Germinal center (tissue), 1 donor: ENCODE measurements around the gene RENBP.

ENCODE experiments used
- DNase-seq: peaks from one replicate; pipeline ENCODE4 v3.0.0; 2012; ENCODE audit warnings: mixed read lengths, low spot score

The RENBP gene

DNA sequence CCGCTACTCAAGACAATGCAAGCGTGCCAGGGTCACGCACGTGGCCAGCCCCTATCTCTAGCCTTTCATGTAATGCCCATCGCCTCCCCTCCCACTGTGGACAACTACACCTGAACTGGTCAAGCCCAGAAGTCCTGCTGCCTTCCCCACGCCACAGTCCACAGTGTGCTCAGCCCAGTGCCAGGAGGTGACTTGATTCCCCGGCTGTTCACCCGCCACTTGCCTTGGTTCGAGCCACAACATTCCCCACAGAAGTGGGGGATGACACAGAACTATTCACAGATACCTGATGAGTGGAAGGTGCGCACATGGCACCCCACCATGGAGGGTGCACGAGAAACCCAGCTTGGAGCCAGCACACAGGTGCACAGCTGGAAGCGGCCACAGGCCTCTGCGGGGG, 25.2 kb downstream of the RENBP start:
- no peak for DNase-seq

DNA sequence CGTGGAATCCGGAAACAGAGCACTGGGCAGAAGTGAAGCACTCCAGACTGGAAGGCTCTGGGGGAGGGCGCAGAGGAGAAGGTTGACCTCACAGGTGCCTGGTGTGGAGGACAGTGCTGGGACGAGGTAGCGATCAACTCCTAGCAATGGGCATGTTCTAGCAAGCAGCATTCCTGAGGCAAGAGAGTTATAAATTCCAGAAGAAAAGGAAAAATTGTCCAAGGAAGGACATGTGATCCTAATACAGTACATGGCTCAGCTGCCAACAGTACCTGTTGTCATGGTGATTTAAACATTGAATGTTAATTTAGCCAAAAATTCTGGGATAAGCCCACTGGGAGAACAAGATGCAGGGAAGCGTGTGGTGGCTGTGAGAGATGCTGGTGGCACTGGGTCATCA, 26.6 kb downstream of the RENBP start:
- no peak for DNase-seq

DNA sequence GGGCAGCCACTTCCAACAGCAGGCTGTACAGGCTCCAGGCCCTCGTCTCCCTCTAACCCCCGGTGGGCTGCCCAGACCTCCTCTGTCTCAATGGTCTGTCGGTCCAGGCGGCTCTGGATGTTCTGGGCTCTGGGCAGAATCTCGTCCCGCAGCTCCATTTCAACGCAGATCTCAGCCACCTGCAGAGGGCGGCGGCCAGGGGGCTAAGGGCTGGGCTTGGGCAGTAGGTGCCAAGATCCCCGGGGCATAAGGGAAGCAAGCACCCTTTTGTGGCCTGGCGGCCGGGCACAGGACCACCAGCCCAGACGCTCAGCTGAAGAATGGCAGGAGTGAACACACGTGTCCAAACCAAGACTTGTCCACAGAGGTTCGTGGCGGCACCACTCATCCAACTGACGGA, 30.7 kb downstream of the RENBP start:
- DNase-seq = no peak

DNA sequence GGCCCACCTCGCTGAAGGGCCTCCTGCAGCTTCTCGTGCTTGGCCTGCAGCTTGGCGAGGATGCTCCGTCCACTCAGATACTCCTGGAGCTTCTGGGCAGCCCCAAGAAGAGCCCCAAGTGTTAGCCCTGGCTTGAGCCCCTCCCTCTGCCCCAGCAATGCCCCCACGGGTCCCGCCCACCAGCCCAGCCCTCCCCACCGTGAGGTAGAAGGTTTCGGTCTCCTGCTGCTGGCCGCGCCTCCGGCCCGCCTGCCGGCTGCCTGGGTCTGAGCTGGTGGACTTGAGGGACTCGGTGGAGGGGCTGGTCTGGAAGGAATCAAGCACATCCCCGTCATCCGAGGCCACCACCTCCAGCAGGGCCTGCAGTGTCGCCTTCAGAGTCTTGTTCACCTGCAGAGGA, 31.2 kb downstream of the RENBP start:
- no peak for DNase-seq

DNA sequence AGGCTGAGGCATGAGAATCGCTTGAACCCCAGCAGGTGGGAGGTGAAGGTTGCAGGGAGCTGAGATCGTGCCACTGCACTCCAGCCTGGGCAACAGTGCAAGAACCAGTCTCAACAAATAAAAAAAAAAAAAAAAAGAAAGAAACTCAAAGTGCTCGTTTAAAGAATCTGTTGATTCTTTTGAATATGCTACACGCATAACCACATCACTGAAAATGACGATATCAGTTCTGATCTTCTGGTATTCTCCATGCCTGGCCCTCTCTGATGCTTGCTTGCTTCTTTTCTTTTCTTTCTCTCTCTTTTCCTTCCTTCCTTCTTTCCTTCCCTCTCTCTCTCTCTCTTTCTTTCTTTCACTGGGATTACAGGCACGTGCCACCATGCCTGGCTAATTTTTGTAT, 32.6 kb downstream of the RENBP start:
- no peak for DNase-seq

DNA sequence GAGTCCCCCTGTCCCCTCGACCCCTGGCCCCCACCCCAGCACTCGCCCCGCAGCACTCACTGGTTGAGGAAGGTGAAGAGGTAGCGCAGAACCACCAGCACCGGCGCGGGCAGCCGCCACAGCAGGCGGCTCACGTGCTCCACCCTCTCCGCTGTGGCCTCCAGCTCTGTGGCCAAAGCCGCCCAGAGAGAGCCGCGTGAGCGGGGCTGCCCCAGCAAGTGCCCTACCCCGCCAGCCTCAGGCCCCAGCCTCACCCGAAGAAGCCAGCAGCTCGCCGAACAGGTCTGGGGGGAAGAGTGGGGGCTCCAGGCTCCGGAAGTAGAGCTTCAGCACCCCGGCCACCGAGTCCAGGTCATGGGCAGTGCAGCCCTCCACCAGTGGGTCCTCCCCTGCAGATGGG, 34.0 kb downstream of the RENBP start:
- DNase-seq = no peak

DNA sequence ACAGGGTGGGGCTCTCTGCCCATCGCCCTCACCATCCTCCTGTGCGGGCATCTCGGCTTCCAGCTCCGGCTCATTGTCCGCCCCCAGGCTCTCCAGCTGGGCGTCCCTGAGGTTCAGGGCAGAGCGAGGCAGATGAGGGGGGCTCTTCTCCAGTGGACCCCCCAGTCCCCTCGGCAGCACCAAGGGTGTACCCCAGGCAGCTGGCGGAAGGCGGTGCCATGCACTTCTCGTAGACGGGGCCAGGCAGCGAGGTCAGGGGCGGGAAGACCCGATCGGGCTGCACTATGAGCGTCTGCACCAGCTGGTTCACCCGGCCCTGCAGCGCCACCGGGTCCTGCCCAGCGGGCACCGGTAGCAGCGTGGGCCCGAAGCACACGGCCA, 34.5 kb downstream of the RENBP start:
- no peak for DNase-seq

DNA sequence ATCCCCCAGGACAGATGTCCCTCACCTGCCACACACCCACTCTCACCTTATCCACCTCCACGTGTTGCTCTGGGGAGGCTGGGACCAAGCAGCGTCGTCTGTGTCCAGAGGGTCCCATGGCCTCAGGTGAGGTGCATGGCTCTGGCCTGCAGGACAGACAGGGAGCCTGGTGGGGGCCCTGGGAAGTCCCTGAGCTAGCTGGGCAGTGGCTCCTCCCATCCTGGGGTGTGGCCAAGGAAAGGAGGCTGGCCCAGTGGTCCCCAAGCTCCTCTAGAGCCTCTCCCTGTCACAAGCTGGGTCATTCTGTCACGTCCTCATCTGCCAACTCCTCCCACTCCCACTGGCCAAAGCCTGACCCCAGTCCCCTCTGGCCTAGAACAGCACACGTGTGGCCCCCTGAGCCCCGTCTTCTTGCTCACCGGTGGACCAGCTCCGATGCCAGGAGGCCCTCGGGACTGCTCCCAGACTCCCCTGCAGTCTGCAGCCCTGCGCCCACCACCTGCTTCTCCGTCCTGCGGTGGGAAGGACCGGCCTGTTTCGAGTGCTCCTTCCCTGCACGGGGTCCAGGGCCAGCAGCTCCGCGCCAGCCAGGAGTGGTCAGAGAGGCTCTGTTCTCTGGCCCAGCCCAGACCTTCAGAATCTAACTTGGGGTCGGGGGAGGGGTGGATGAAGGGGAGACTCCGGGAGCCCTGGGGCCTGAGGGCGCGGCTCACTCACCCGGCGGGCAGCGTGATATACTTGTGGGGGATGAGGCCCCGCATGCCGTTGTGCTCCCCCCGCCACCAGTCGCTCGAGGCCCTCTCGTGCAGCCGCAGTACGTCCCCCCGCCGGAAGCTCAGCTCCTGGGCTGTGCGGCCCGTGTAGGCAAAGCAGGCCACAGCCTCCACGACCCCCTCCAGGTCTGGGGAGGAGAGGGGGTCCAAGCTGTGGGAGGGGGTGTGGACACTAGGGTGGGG, 35.1 kb downstream of the RENBP start:
- no peak for DNase-seq

DNA sequence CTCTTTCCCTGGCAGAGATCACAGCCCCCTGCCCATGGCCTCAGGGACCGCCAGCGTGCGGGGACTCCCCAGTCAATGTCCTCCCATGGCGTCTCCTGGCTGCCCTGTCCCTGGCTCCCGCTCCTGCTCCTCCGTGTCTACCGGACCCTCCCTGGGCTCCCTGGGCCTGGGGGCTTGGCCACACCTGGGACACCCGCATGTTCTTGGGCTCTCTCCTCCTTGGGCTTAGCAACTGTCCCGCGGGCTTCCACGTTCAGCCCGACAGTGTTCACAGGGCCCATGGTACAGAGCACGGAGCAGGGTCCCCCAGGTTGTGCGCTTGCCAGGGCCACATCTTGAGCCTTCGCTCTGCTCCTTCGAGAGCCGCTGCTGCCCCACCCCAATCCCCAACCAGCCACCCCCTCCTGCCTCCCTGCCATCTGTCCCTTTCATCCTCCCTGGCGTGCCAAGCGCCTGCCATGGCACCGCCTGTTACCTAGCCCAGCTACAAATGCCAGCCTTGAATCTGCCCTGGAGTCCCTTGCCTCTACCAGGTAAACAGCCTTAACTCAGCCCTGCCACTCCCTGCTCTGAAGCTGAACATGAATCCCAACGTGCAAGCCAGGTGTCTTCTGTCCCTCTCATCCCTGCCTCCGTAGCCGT, 36.1 kb downstream of the RENBP start:
- no peak for DNase-seq

DNA sequence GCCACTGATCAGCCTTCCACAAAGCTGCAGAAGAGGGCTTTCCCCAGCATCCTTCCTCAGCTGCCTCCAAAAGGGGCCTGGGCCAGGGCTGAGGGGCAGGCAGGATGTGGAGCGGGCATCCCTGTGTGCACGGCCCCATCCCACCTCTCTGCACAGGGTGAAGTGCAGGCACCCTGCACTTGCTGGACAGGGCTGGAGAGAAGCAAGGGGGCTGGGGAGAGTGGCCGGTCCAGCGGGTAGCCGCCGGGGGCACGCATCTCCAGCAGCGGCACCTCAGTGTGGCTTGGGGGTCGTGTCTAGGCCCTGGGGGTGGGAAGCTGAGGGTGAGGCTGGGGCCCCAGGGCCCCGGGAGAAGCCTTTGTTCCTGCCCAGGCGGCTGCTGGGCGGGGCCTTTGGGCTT, 37.0 kb downstream of the RENBP start:
- DNase-seq = no peak

DNA sequence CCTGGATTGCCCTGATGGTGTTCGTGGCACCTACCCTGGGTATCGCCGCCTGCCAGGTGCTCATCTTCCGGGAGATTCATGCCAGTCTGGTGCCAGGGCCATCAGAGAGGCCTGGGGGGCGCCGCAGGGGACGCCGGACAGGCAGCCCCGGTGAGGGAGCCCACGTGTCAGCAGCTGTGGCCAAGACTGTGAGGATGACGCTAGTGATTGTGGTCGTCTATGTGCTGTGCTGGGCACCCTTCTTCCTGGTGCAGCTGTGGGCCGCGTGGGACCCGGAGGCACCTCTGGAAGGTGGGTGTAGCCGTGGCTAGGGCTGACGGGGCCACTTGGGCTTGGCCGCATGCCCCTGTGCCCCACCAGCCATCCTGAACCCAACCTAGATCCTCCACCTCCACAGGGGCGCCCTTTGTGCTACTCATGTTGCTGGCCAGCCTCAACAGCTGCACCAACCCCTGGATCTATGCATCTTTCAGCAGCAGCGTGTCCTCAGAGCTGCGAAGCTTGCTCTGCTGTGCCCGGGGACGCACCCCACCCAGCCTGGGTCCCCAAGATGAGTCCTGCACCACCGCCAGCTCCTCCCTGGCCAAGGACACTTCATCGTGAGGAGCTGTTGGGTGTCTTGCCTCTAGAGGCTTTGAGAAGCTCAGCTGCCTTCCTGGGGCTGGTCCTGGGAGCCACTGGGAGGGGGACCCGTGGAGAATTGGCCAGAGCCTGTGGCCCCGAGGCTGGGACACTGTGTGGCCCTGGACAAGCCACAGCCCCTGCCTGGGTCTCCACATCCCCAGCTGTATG, 38.1 kb downstream of the RENBP start:
- no peak for DNase-seq

DNA sequence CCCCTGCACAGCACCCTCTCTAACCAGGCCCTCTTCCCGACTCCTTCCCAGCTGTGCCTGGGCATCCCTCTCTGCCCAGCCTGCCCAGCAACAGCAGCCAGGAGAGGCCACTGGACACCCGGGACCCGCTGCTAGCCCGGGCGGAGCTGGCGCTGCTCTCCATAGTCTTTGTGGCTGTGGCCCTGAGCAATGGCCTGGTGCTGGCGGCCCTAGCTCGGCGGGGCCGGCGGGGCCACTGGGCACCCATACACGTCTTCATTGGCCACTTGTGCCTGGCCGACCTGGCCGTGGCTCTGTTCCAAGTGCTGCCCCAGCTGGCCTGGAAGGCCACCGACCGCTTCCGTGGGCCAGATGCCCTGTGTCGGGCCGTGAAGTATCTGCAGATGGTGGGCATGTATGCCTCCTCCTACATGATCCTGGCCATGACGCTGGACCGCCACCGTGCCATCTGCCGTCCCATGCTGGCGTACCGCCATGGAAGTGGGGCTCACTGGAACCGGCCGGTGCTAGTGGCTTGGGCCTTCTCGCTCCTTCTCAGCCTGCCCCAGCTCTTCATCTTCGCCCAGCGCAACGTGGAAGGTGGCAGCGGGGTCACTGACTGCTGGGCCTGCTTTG, 38.9 kb downstream of the RENBP start:
- DNase-seq = no peak

DNA sequence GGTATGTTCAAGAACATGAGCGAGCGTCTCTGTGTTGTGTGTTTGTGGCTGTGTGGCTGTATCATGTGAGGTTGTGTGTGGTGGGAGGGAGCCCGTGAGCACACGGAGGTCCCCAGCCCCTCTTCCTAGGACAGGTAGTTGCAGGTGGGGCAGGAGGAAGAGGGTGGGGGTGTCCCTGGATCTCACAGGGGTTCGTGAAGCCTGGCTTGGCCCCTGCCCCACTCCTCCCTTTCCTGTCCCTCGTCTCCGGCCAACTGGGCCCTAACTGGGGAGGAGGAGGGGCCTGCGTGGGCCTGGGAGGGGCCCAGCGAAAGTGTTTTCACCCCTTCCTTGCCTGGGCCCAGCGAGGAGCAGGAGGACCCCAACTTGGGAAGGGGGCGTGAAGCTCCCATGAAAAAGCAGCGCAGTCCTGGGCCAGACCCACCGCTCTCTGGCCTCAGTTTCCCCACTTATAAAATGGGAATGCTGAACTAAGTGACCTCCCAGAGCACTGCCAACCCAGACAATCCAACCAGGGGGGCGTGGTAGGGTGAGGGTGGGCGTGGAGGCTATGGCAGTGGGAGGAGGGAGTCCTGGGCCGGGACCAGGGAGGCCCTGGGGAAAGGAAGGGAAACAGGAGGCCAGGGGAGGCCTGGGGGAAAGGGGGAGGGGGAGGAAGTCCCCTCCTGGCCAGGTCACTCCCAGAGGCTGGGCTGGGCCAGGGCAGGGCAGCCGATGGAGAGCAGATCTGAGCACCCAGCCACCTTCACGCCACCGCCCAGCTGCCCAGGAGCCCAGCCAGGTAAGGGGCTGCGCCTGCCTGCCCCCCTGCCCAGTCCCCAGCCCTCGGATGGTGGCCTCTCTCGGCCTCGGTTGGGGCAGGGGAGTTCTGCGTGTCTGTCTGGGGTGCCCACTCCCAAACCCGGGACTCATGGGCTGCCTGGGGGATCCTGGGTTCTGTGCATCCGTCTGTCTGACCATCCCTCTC, 40.2 kb downstream of the RENBP start, which contains the start of gene AVPR2:
Gene AVPR2, plus strand, starts transcription at position 683 of the 967 bp plus-strand sequence. CDS start 473 bp downstream, outside the sequence.
- no peak for DNase-seq

DNA sequence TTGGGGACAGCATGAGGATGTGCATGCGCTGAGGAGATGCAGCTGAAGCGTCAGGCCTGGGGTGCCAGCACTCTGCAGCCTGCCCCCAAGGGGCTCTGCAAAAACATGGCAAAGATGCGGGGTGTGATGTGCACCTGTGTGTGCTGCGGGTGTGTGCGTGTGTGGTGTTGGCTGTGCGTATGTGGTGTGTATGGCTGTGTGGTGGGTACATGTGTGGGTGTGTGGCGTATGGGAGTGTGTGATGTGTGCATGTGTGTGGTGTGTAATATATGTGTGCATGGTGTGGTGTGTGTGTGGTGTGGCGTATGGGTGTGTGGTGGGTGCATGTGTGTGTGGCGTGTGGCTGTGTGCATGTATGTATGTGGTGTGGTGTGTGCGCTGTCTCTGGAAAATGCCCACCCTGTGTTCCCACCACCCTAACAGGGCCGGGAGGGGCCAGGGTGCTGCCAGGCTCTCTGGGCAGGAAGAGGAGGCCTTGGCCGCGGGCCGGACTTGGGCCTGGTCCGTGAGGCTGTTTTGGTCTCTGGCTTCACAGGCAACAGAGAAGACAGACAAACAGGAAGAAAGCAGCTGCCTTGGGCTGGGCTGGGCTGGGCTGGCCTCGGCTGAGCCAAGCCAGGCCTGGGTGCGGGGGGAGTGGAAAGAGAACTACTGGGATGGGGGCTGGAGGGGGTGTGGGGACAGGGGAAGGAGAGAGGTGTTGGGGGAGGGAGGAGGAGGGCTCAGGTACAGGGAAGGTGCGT, 41.0 kb downstream of the RENBP start:
- DNase-seq = no peak

DNA sequence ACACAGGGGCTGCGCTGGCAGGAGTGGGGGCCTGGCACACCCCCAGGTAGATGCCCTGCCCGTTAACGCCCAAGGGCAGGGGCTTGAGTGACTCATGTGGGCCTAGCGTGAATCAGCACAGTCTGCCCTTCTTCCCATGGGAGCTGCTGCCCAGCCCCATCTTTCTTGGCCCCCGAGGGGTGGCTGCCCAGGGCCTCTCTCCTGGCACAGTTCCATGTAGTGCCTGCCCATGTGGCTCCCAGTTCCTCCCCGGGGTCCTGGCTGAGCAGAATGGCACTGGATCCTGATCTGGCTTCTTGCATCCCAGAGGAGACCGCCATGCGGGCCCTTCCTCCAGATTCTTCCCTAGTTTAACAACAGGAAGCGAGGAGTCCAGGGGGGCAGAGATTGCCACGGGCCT, 42.1 kb downstream of the RENBP start:
- no peak for DNase-seq

DNA sequence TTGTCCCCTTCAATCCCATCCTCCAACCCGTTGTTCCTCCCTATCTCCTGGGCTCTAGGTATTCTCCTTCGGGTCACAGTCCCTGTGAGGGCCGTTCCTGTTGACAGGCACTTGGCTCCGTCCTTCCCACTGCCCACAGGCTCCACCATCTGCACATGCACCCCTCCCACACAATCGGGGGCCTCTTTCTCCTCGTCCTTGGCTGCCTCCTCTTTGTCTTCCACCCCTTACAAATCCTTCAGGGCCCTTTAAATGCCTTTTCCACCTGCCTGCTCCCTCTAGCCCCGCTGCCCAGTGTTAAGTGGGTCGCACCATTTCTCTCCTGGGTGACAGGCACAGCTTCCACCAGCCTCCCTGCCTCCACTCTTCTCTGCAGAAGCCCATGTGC, 42.7 kb downstream of the RENBP start:
- no peak for DNase-seq

DNA sequence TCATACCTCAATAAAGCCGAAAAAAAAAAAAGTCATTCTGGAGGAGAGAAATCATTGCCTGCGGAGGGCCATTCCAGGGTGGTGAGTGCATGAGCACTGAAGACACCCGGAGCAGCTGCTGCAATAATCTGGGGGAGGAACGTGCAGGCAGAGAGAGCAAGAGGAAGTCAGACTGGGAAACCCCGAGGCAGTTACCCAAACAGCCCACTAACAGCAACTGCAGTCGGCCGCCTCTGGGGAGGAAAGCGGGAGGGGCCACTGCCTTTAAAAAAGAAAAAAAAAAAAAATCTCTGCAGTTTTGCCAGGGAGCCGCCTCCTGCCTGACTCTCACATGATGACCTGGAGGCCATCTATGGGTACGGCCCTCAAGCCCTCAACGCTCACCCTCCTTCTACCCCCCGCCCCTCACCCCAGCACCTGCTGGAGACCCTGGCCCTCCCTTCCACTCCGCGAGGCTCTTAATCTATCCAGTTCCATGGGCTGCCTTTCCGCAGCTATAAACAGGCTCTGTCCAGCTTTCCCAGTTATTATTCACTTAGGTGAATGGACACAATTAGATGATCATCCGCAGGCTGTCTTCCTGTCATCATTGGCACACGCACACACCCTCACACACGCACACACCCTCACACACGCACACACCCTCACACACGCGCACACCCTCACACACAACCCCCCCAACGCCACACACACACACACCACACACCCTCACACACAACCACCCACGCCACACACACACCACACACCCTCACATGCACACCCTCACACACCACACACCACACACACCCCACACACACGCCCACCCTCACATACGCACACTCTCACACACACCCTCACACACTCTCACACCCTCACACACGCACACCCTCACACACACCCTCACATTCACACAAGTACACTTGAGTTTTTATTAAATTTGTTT, 43.4 kb downstream of the RENBP start:
- peak; percentile 77 for DNase-seq

DNA sequence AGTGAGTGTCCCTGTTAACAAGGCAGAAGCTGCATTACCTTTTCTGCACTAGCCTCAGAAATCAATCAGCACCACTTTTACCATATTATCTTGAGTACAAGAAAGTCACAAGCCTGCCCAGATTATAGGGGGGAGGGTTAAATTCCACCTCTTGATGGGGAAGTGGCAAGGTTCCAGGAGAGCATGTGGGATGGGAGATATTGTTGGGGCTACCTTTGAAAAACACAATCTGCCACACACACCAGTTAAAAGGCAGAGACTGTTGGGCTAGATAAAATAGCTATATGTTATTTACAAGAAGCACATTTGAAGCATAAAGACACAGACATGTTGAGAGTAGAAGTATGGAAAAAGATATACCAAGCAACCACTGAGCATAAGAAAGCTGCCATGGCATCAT, 46.5 kb downstream of the RENBP start:
- DNase-seq = no peak

DNA sequence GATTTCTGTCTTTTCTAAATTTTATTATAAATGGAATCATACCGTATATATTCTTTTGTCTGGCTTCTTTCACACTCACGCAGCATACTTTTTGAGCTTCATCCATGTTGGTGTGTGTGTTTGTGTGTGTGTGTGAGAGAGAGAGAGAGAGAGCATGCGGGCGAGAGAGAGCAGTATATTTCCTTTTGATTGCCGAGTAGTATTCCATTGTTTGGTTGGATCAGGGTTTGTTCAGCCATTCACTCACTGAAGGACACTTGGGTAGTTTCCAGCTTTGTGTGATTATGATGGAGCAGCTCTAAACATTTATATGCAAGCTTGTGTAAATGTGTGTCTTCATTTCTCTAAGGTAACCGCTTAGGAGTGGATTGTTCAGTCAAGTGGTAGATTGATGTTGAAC, 55.3 kb downstream of the RENBP start:
- DNase-seq = no peak
